HG03066 (cell line): ENCODE results near the gene HCFC1R1.

Experiments
- ATAC-seq: cut with Tn5 transposase; IDR thresholded peaks from one replicate; pipeline ENCODE4 v1.9.1; 2021; ENCODE audit warnings: low read depth; ENCODE audit not compliant: unreplicated experiment

Gene HCFC1R1

GRCh38 chr16:2980227-2981176 lies 43.2 kb downstream of the HCFC1R1 start, which contains the start of gene PKMYT1:
PKMYT1 (minus strand) TSS chr16:2980446; CDS start chr16:2979657, 789 bp downstream.
- ATAC-seq: peak; percentile 72

GRCh38 chr16:2979669-2980226 lies 44.0 kb downstream of the HCFC1R1 start:
- ATAC-seq: no peak

GRCh38 chr16:2977440-2977839 lies 46.3 kb downstream of the HCFC1R1 start:
- no peak for ATAC-seq

GRCh38 chr16:2976673-2977072 lies 47.1 kb downstream of the HCFC1R1 start:
- no peak for ATAC-seq

GRCh38 chr16:2976201-2976600 lies 47.5 kb downstream of the HCFC1R1 start:
- ATAC-seq: no peak

GRCh38 chr16:2975161-2975795 lies 48.5 kb downstream of the HCFC1R1 start:
- ATAC-seq: no peak

- no peak for ATAC-seq
Observed at GRCh38 chr16:2974319-2975056, 49.3 kb downstream of the HCFC1R1 start.

GRCh38 chr16:2973605-2974318 lies 50.0 kb downstream of the HCFC1R1 start:
- no peak for ATAC-seq

- no peak for ATAC-seq
Observed at GRCh38 chr16:2973093-2973492, 50.6 kb downstream of the HCFC1R1 start.
